BJ (cell line): ENCODE data around the gene MTHFD1L. TPM values are rescaled to one million over a fixed set of nuclear protein-coding genes. Genes with fewer than 3 reads are reported as not detected.

Source experiments
- CTCF ChIA-PET: fragments of 350-600 bp; formaldehyde crosslinking; extraction: SDS; loops from one replicate; lab custom pipeline; 2021; ENCODE audit warnings: antibody characterized with exemption, inconsistent platforms; lab: Yijun Ruan, JAX
- POLR2A ChIA-PET: fragments of 300-600 bp; sonication (Branson Sonifier 250); formaldehyde crosslinking; extraction: SDS; loops from one replicate; lab custom pipeline; 2021; ENCODE audit warnings: antibody characterized with exemption; lab: Charles Lee
- DNase-seq: peaks from one replicate; pipeline ENCODE4 v3.0.0-alpha.2; 2011; ENCODE audit warnings: low read depth
- H3K27me3 ChIP-seq: 2 replicates; pipeline ENCODE4 v1.6.0; 2011; ENCODE audit warnings: low read length; ENCODE audit not compliant: control insufficient read depth, insufficient read depth
- H3K36me3 ChIP-seq: 2 replicates; pipeline ENCODE4 v1.5.1; 2011; ENCODE audit warnings: low read length; ENCODE audit not compliant: control insufficient read depth, insufficient read depth
- H3K4me3 ChIP-seq: 2 replicates; pipeline ENCODE4 v1.5.1; 2011; ENCODE audit warnings: low read depth, mild to moderate bottlenecking, control low read depth, low read length
- polyA plus RNA-seq: library from polyadenylated mRNA; depleted of rRNA; stranded (reverse); fragments of >200 nt; gene quantifications from 2 replicates; pipeline ENCODE4 v1.2.3, GENCODE V29; 2011
- TF ChIP-seq, protein P1 (sequence below): IDR thresholded peaks from 2 replicates; pipeline ENCODE4 v1.5.1; 2011; ENCODE audit warnings: low read depth, mild to moderate bottlenecking, control low read depth, inconsistent platforms, low read length, moderate library complexity; ENCODE audit not compliant: insufficient read depth

The MTHFD1L gene
- polyA plus RNA-seq, 1 experiment: 58.9 TPM

DNA sequence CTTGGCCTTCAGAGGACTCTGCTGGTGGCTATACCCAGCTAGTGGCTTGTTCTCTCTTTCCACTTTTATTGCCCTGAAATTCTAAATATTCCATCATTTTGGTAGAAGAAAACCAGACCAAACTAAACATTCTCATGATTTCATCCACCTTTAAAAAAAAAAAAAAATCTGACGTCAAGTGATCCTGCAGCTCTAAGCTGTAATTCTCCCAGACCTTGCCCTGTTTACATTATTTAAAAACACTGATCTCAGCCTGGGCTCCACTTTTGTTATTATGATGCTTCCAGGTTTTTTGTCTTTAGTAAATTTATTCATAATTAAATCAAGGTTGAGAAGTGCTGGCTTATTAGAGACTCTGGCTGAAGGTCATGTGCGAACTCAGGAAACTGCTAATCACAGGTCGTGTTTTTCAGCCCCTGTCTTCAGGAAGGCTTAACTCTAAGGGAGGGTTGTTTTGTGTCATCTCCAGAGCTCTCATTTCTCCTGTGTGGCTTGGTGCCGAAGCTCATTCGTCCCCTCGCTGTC lies 114.4 kb downstream of the MTHFD1L start:
- ChIA-PET POLR2A (no interaction called here), CTCF (interaction anchor here (0.9 kb wide), 1 partner anchor 344 kb away, joined by 3 read pairs; no protein-coding TSS in a partner anchor)
- TF ChIP-seq, protein P1, sequence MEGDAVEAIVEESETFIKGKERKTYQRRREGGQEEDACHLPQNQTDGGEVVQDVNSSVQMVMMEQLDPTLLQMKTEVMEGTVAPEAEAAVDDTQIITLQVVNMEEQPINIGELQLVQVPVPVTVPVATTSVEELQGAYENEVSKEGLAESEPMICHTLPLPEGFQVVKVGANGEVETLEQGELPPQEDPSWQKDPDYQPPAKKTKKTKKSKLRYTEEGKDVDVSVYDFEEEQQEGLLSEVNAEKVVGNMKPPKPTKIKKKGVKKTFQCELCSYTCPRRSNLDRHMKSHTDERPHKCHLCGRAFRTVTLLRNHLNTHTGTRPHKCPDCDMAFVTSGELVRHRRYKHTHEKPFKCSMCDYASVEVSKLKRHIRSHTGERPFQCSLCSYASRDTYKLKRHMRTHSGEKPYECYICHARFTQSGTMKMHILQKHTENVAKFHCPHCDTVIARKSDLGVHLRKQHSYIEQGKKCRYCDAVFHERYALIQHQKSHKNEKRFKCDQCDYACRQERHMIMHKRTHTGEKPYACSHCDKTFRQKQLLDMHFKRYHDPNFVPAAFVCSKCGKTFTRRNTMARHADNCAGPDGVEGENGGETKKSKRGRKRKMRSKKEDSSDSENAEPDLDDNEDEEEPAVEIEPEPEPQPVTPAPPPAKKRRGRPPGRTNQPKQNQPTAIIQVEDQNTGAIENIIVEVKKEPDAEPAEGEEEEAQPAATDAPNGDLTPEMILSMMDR: no peak
- no peaks in the 10 kb centered on the region for H3K27me3 ChIP-seq
- DNase-seq: no peak
- H3K4me3 ChIP-seq: no peak overlapping the region
- H3K36me3 ChIP-seq: peaks cover 13% of the 10 kb centered on the region

DNA sequence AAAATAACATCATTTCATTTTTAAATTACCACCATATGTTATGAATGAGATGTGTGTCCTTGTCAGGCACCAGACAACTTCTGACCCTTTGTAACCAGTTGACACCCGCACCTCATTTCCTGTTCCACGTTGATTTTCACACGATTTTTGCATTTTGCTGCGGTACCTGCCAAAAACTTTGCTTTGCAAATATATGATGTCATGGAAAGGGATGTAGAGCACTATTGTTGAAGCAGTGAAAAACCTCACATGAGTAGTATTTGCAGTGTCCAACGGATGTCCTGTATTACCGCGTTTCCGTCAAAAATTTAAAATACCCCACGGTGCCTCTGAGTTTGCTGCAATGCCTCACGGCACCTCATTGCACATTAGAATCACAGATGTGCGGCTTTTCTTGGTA lies 115.6 kb downstream of the MTHFD1L start:
- H3K36me3 ChIP-seq: peaks cover 9% of the 10 kb centered on the region
- POLR2A ChIA-PET: no interaction called here
- TF ChIP-seq, protein P1: no peak
- H3K27me3 ChIP-seq: no peaks in the 10 kb centered on the region
- DNase-seq: no peak
- CTCF ChIA-PET: no interaction called here
- H3K4me3 ChIP-seq: no peak overlapping the region

DNA sequence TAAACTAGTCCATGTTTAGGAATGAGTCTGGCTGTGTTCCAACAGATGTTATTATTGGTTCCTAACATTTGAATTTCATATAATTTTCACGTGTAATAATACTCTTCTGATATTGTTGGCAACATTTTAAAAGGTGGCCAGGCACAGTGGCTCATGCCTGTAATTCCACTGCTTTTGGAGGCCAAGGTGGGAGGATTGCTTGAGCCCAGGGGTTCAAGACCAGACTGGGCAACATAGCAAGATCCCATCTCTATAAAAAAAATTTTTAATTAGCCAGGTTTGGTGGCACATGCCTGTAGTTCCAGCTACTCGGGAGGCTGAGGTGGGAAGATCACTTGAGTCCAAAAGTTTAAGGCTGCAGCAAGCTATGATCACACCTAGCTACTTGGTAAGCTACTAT lies 116.2 kb downstream of the MTHFD1L start:
- DNase-seq: no peak
- H3K4me3 ChIP-seq: no peak overlapping the region
- POLR2A ChIA-PET: no interaction called here
- TF ChIP-seq, protein P1: no peak
- CTCF ChIA-PET: no interaction called here
- H3K36me3 ChIP-seq: peaks cover 11% of the 10 kb centered on the region
- no peaks in the 10 kb centered on the region for H3K27me3 ChIP-seq

DNA sequence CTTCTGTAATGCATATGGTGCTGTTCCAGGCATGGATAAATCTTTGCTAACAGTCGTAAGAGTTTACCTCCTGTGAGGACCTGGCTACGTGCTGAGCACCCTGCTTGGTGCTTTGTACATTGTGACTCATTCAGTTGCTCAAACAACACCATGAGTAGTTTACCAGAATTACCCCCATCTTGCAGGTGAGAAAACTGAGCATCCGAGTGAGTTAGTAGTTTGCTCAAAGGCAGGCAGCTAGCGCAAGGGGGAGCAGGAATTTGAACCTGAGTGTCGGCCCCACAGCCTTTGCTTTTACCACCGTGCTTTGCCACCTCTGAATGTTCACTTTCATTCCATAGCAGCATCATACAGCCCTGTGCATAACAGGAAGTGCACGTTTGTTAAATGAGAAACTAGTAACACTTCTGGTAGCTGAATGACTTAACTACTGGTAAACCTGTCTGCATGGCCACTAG lies 121.9 kb downstream of the MTHFD1L start:
- TF ChIP-seq, protein P1: no peak
- H3K4me3 ChIP-seq: no peak overlapping the region
- CTCF ChIA-PET: interaction anchor here (0.6 to 0.8 kb wide), 2 partner anchors 310 to 337 kb away, joined by 3 to 5 read pairs; no protein-coding TSS in a partner anchor
- peaks cover 10% of the 10 kb centered on the region for H3K36me3 ChIP-seq
- no peaks in the 10 kb centered on the region for H3K27me3 ChIP-seq
- no peak for DNase-seq
- POLR2A ChIA-PET: no interaction called here

DNA sequence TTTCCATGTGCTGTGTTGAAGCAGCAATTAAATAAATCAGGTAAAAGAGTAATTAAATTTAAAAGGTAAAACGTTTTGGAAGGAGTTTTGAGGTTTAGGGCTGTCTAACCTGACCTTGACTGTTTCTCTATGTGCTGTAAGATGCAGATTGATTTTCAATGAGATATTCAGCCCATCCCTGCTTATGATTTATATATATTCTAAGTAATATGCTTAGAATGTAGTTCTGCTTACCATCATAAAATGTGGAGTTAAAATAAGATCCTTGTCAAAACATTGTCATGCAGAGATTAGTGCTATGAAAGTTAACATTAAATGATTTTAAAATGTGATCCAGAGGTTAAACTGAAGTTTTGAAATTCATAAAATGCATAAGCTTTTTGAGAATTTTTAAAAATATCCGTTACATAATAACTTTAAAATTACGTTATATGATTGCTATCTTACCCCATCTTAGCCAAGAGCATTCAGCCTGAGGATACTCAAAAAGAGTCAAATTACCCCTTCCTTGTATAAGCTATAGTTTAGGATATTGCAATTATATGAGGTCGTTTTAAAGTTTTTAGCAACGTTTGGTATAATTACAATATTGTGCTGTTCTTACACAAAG lies 122.5 kb downstream of the MTHFD1L start:
- ChIA-PET POLR2A (no interaction called here), CTCF (interaction anchor here (0.6 to 1.2 kb wide), 3 partner anchors 37 to 336 kb away, joined by 3 to 5 read pairs (median 3); no protein-coding TSS in a partner anchor)
- TF ChIP-seq, protein P1: no peak
- H3K4me3 ChIP-seq: no peak overlapping the region
- H3K27me3 ChIP-seq: no peaks in the 10 kb centered on the region
- peaks cover 10% of the 10 kb centered on the region for H3K36me3 ChIP-seq
- DNase-seq: no peak
